K562 (cell line): ENCODE measurements around the gene NF1. TPM values are rescaled to one million over a fixed set of nuclear protein-coding genes. Genes with fewer than 3 reads are reported as not detected.
A peak's percentile ranks its signal among the peaks of the same experiment; 100 is the strongest.

Experiments used
- CC2D1A ChIP-seq: fragments of 450-650 bp; IDR thresholded peaks from 2 replicates; pipeline ENCODE4 v1.6.1; 2017; ENCODE audit warnings: mild to moderate bottlenecking
- EP300 ChIP-seq: IDR thresholded peaks from 2 replicates; pipeline ENCODE4 v1.6.1; 2012; ENCODE audit warnings: low read length, improper control_type of control experiment
- HIVEP1 ChIP-seq: fragments of 250-450 bp; sonication (Bioruptor Pico); IDR thresholded peaks from 2 replicates; pipeline ENCODE4 v1.4.0; 2020; ENCODE audit warnings: mild to moderate bottlenecking
- HLTF ChIP-seq: fragments of 450-650 bp; IDR thresholded peaks from 2 replicates; pipeline ENCODE4 v1.6.1; 2016
- KAT7 ChIP-seq: sonication (generic); formaldehyde crosslinking; IDR thresholded peaks from 2 replicates; pipeline ENCODE4 v1.8.0; 2022; ENCODE audit warnings: missing genetic modification reagents, mild to moderate bottlenecking, borderline replicate concordance
- KAT8 ChIP-seq: fragments of 450-650 bp; IDR thresholded peaks from 2 replicates; pipeline ENCODE4 v1.6.1; 2016; ENCODE audit warnings: low read depth, mild to moderate bottlenecking
- MAZ ChIP-seq, 2 experiments: fragments of 450-650 bp in 1 of 2; sonication (generic) in 1 of 2; formaldehyde crosslinking; IDR thresholded peaks in 1 of 2; conservative IDR thresholded peaks in 1 of 2; 2 replicates each; pipeline versions ENCODE4 v1.4.0 to v1.5.0; 2020; ENCODE audit warnings: mild to moderate bottlenecking in 1 of 2, missing genetic modification reagents in 1 of 2
- MBD2 ChIP-seq: sonication (generic); IDR thresholded peaks from 2 replicates; pipeline ENCODE4 v1.6.1; 2016; ENCODE audit warnings: low read depth, borderline replicate concordance
- NR4A1 ChIP-seq, 2 experiments: fragments of 250-450 bp in 1 of 2; fragments of 450-650 bp in 1 of 2; sonication (Bioruptor Pico) in 1 of 2; IDR thresholded peaks; 2 replicates each; pipeline versions ENCODE4 v1.4.0 to v1.6.1; 2016 to 2020; ENCODE audit warnings: mild to moderate bottlenecking in 2 of 2, missing compliant biosample characterization in 1 of 2, missing genetic modification characterization in 1 of 2, moderate library complexity in 1 of 2
- POLR2G ChIP-seq: fragments of 200-400 bp; formaldehyde crosslinking; IDR thresholded peaks from 2 replicates; pipeline ENCODE4 v1.6.1; 2017; ENCODE audit warnings: low read depth, mild to moderate bottlenecking, antibody characterized with exemption, low read length, moderate library complexity
- RAD51 ChIP-seq: fragments of 450-650 bp; IDR thresholded peaks from 2 replicates; pipeline ENCODE4 v1.7.1; 2016; ENCODE audit warnings: low read depth, mild to moderate bottlenecking, borderline replicate concordance
- RBM22 ChIP-seq: fragments of 200-400 bp; formaldehyde crosslinking; IDR thresholded peaks from 2 replicates; pipeline ENCODE4 v1.6.1; 2018; ENCODE audit warnings: low read length, low read depth; ENCODE audit not compliant: poor library complexity, severe bottlenecking
- SUPT5H ChIP-seq: fragments of 450-650 bp; IDR thresholded peaks from 2 replicates; pipeline ENCODE4 v1.6.1; 2016
- THAP12 ChIP-seq: fragments of 250-450 bp; sonication (Bioruptor Pico); IDR thresholded peaks from 2 replicates; pipeline ENCODE4 v1.9.0; 2021; ENCODE audit warnings: mild to moderate bottlenecking, inconsistent platforms
- XRCC3 ChIP-seq: fragments of 450-650 bp; IDR thresholded peaks from 2 replicates; pipeline ENCODE4 v1.6.1; 2017; ENCODE audit warnings: mild to moderate bottlenecking, moderate library complexity
- ZNF280A ChIP-seq: fragments of 450-650 bp; IDR thresholded peaks from 2 replicates; pipeline ENCODE4 v1.6.1; 2018; ENCODE audit warnings: mild to moderate bottlenecking, low read depth; ENCODE audit not compliant: partially characterized antibody
- polyA plus RNA-seq, 8 experiments: library from polyadenylated mRNA; depleted of rRNA in 4 of 8; stranded (reverse) in 5 of 8; unstranded in 3 of 8; fragments of >200 nt; fragmentation: Nextera tagmentation in 2 of 8; fragmentation: Illumina TruSeq in 1 of 8; extraction: Ambion mirVana in 2 of 8; extraction: Trizol in 1 of 8; gene quantifications; 2 replicates each; pipeline versions ENCODE4 v1.2.1 to v1.2.3, GENCODE V29; 2011 to 2014; ENCODE audit warnings: inconsistent platforms in 1 of 8, missing spikeins in 1 of 8
- total RNA-seq, 7 experiments: library from RNA; depleted of rRNA in 6 of 7; stranded (reverse); fragments of >200 nt in 6 of 7; fragmentation: Illumina TruSeq in 2 of 7; extraction: Trizol in 2 of 7; gene quantifications; 2 replicates each; pipeline versions ENCODE4 v1.2.1 to v1.2.3, GENCODE V29; 2011 to 2021; ENCODE audit warnings: low replicate concordance in 1 of 7
- TF ChIP-seq, protein P1 (sequence below): fragments of 250-450 bp; sonication (Bioruptor Pico); IDR thresholded peaks from 2 replicates; pipeline ENCODE4 v1.4.0; 2020
- TF ChIP-seq, protein P2 (sequence below): fragments of 250-450 bp; sonication (Bioruptor Pico); IDR thresholded peaks from 2 replicates; pipeline ENCODE4 v1.5.0; 2021; ENCODE audit warnings: mild to moderate bottlenecking, moderate library complexity
- TF ChIP-seq, protein P3 (sequence below): fragments of 250-450 bp; sonication (Bioruptor Pico); IDR thresholded peaks from 2 replicates; pipeline ENCODE4 v1.8.0; 2021; ENCODE audit warnings: moderate library complexity, mild to moderate bottlenecking, inconsistent platforms

The NF1 gene
- total and polyA plus RNA-seq, 9 of the 15 experiments (the other 6 are each of a cell fraction or from before 2014, with no cell fraction given): 3.4 to 41.9 (median 24.3) TPM

GRCh38 chr17:31094600-31095235 is at the start of gene NF1 (continued):
- TF ChIP-seq ZNF280A: no peak
- peak; percentile 89 for TF ChIP-seq POLR2G
- no peak for TF ChIP-seq HLTF
- TF ChIP-seq, protein P1, sequence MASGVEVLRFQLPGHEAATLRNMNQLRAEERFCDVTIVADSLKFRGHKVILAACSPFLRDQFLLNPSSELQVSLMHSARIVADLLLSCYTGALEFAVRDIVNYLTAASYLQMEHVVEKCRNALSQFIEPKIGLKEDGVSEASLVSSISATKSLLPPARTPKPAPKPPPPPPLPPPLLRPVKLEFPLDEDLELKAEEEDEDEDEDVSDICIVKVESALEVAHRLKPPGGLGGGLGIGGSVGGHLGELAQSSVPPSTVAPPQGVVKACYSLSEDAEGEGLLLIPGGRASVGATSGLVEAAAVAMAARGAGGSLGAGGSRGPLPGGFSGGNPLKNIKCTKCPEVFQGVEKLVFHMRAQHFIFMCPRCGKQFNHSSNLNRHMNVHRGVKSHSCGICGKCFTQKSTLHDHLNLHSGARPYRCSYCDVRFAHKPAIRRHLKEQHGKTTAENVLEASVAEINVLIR: peak; percentile 50
- no peak for TF ChIP-seq KAT8
- no peak for TF ChIP-seq CC2D1A
- TF ChIP-seq, protein P2, sequence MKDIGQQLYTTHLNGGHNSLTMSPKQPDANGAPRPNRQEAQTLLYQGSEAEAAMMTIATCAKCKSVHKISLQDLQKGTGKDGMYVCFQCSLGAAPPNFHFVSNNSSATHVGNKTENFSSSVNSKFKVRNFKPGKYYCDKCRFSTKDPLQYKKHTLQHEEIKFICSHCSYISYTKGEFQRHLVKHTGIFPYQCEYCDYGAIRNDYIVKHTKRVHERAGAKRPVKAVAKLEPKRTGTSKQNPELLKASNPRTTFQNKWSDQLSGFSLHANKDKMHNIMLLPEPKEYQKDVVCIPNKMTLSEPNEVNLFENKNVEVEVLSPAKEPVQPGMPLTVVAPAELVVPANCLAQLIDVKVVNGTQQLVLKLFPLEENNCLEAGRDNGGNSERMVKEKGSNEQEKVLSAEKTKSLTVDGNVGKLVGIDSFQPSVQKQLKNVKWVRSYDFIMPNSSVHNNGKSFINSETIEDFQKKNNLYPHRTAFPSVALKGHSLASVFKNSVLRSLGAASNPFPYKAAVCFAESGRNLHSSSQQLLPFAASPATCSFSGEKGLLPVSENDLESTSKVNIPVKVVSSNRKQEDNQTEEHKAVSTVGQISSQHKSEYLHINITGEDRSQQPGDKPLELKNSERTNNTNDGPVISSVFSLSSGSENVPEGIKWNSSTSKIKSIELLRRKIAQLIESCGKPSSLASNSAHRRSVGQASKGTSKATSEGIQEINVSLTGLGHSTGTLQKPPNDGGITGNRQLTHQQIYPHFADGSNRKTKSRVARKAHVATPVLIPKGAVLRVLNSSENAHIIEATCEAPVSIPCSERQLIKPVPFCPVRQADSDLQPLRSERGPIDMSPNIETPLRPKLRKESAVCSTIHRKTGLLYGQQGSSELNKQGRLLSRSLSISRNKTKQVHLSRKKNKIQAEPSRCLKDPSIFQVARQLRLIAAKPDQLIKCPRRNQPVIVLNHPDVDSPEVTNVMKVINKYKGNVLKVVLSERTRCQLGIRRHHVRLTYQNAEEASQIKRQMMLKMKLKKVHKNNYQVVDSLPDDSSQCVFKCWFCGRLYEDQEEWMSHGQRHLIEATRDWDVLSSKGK (CRISPR knock-in tag): no peak
- peak; percentile 15; the same call in 1 of the 2 replicates for TF ChIP-seq EP300
- peak; percentile 65; the same call in 1 of the 2 replicates for TF ChIP-seq HIVEP1 (CRISPR knock-in tag)
- TF ChIP-seq XRCC3: no peak
- no peak for TF ChIP-seq KAT7 (CRISPR knock-in tag)
- TF ChIP-seq THAP12 (CRISPR knock-in tag): peak; percentile 79; the same call in 1 of the 2 replicates
- TF ChIP-seq MAZ (CRISPR knock-in tag; conservative IDR thresholded peaks at IDR 0.05 in 1 of 2, IDR thresholded peaks at IDR 0.05 in 1 of 2): peak; percentile 85 to 93
- no peak for TF ChIP-seq RAD51
- no peak for TF ChIP-seq NR4A1 (CRISPR knock-in tag; IDR thresholded peaks at IDR 0.05)
- TF ChIP-seq NR4A1 (tag; IDR thresholded peaks at IDR 0.05): no peak
- peak; percentile 58 for TF ChIP-seq SUPT5H
- TF ChIP-seq, protein P3, sequence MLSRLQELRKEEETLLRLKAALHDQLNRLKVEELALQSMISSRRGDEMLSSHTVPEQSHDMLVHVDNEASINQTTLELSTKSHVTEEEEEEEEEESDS (CRISPR knock-in tag): no peak
- TF ChIP-seq RBM22: no peak
- TF ChIP-seq MBD2: 0 out of 2 replicates have a peak, but pooled peaks have one; percentile 22
